TTC549 (cell line): ENCODE data around the gene PI4KA.
"Not testable (repeated sequence)": the region's sequence is repeated elsewhere in the genome, so short reads cannot be mapped to it uniquely, and the experiment has no call there.

Experiments
- FAIRE-seq: peaks from 2 replicates; lab custom pipeline; 2012; peaks lifted over from hg19 to GRCh38; lab: Jason Lieb, UNC

The PI4KA gene

GRCh38 chr22:20690586-20691317 lies 167.9 kb downstream of the PI4KA start:
- not testable (repeated sequence) for FAIRE-seq

- FAIRE-seq: not testable (repeated sequence)
Measured at GRCh38 chr22:20687356-20688172, 171.0 kb downstream of the PI4KA start.

- not testable (repeated sequence) for FAIRE-seq
Measured at GRCh38 chr22:20685764-20686163, 172.8 kb downstream of the PI4KA start.

- not testable (repeated sequence) for FAIRE-seq
Measured at GRCh38 chr22:20678792-20679435, 179.7 kb downstream of the PI4KA start.

- FAIRE-seq: no peak
Measured at GRCh38 chr22:20677684-20678242, 180.8 kb downstream of the PI4KA start.

- FAIRE-seq: not testable (repeated sequence)
Measured at GRCh38 chr22:20675613-20676012, 183.0 kb downstream of the PI4KA start.

GRCh38 chr22:20674998-20675397 lies 183.6 kb downstream of the PI4KA start:
- no peak for FAIRE-seq

GRCh38 chr22:20673295-20674195 lies 185.1 kb downstream of the PI4KA start:
- FAIRE-seq: no peak

GRCh38 chr22:20672732-20673131 lies 185.9 kb downstream of the PI4KA start:
- no peak for FAIRE-seq

GRCh38 chr22:20672082-20672424 lies 186.6 kb downstream of the PI4KA start:
- no peak for FAIRE-seq

- FAIRE-seq: no peak
Measured at GRCh38 chr22:20671409-20672081, 187.1 kb downstream of the PI4KA start.

GRCh38 chr22:20670457-20671261 lies 188.0 kb downstream of the PI4KA start:
- FAIRE-seq: not testable (repeated sequence)

- not testable (repeated sequence) for FAIRE-seq
Measured at GRCh38 chr22:20669884-20670283, 188.7 kb downstream of the PI4KA start.

GRCh38 chr22:20669471-20669870 lies 189.1 kb downstream of the PI4KA start:
- not testable (repeated sequence) for FAIRE-seq

GRCh38 chr22:20668769-20669168 lies 189.8 kb downstream of the PI4KA start:
- not testable (repeated sequence) for FAIRE-seq

GRCh38 chr22:20668226-20668625 lies 190.4 kb downstream of the PI4KA start:
- FAIRE-seq: not testable (repeated sequence)

- not testable (repeated sequence) for FAIRE-seq
Measured at GRCh38 chr22:20667548-20667947, 191.1 kb downstream of the PI4KA start.

- FAIRE-seq: no peak
Measured at GRCh38 chr22:20666560-20666959, 192.1 kb downstream of the PI4KA start.

GRCh38 chr22:20664594-20664959 lies 194.0 kb downstream of the PI4KA start:
- FAIRE-seq: no peak

- FAIRE-seq: no peak
Measured at GRCh38 chr22:20663941-20664593, 194.5 kb downstream of the PI4KA start.
